ENCODE results near the gene PPM1D. TPM values are rescaled to one million over a fixed set of nuclear protein-coding genes. Genes with fewer than 3 reads are reported as not detected.
"Not testable (repeated sequence)": the region's sequence is repeated elsewhere in the genome, so short reads cannot be mapped to it uniquely, and the experiment has no call there.

The PPM1D gene
- total and polyA plus RNA-seq, 4 experiments from 2014 or later = 7.0 to 19.4 (median 14.5) TPM

DNA sequence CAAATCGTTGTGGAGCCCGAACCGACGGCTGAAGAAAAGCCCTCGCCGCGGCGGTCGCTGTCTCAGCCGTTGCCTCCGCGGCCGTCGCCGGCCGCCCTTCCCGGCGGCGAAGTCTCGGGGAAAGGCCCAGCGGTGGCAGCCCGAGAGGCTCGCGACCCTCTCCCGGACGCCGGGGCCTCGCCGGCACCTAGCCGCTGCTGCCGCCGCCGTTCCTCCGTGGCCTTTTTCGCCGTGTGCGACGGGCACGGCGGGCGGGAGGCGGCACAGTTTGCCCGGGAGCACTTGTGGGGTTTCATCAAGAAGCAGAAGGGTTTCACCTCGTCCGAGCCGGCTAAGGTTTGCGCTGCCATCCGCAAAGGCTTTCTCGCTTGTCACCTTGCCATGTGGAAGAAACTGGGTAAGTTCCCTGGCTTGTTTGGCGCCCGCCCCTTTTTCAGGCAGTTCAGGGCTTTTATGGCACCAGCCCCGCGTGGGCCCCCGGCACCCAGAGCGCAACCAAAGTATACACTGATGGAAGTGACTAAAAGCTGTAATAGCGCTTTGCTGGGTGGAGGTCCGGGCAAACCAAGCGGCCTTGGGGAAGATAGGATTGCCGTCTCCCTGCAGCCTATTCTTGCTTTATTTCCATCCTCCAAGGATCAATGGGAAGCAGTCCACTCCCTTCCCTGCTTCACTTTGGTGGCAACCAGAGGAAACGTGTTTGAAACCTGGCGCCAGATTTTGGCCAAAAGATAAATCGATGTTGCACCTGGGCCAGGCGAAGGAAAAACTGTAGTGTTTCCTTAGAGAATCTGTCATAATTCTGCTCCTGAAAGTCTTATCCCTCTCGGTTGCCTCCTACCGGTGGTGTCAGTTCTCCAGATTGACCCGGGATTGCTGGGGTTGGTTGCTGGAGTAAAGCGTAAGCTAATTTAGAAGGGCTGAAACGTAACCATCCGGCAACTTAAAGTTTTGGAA, 775 bp downstream of the PPM1D start:
- DNase-seq = peak; percentile 51 to 81 (median 57)
- peak overlapping the region; percentile 50 to 98 for H3K4me3 ChIP-seq (ENCODE audit: low read length in 2 of 2)
- ChIA-PET POLR2A (ENCODE audit: partially characterized antibody) (interaction anchor here (0.9 to 2.5 kb wide), 7 partner anchors 8 to 209 kb away, joined by 3 to 24 read pairs (median 4); partner anchors contain the start of genes APPBP2, BCAS3 and USP32), CTCF (ENCODE audit: partially characterized antibody) (interaction anchor here (0.9 to 2.0 kb wide), 7 partner anchors 10 to 179 kb away, joined by 3 to 12 read pairs (median 4); partner anchors contain the start of gene CHCT1)
- no peaks in the 10 kb centered on the region for H3K27me3 ChIP-seq (ENCODE audit: insufficient read depth, low read length)
- H3K27ac ChIP-seq (ENCODE audit: low read depth, low read length) = peak overlapping the region; percentile 94
- no peaks in the 10 kb centered on the region for H3K36me3 ChIP-seq (ENCODE audit: insufficient read depth, low read length)
- H3K9me3 ChIP-seq (ENCODE audit: control insufficient read depth in 1 of 2, low read length in 2 of 2) = no peaks in the 10 kb centered on the region
- H3K4me3 Mint-ChIP-seq = peak overlapping the region; percentile 95 to 99 (median 98)
- H3K9me3 Mint-ChIP-seq = peaks cover 0 to 2% (median 0%) of the 10 kb centered on the region in 8 donors
- H3K4me1 Mint-ChIP-seq = peaks cover 27 to 57% (median 38%) of the 10 kb centered on the region in 4 donors
- intact Hi-C loops (cut with micrococcal nuclease) = loop anchor here (1.0 to 5.0 kb wide), 4 partner anchors 38 to 1467 kb away; partner anchors contain the start of genes APPBP2, BCAS3 and MED13
- peaks cover 0 to 17% of the 10 kb centered on the region in 2 donors for H3K36me3 Mint-ChIP-seq
- no peaks in the 10 kb centered on the region for H3K27me3 Mint-ChIP-seq
- H3K27ac Mint-ChIP-seq = peak overlapping the region; percentile 94 to 98 (median 97)
- peaks cover 42% of the 10 kb centered on the region for H3K4me1 ChIP-seq (ENCODE audit: insufficient read depth, low read length)

DNA sequence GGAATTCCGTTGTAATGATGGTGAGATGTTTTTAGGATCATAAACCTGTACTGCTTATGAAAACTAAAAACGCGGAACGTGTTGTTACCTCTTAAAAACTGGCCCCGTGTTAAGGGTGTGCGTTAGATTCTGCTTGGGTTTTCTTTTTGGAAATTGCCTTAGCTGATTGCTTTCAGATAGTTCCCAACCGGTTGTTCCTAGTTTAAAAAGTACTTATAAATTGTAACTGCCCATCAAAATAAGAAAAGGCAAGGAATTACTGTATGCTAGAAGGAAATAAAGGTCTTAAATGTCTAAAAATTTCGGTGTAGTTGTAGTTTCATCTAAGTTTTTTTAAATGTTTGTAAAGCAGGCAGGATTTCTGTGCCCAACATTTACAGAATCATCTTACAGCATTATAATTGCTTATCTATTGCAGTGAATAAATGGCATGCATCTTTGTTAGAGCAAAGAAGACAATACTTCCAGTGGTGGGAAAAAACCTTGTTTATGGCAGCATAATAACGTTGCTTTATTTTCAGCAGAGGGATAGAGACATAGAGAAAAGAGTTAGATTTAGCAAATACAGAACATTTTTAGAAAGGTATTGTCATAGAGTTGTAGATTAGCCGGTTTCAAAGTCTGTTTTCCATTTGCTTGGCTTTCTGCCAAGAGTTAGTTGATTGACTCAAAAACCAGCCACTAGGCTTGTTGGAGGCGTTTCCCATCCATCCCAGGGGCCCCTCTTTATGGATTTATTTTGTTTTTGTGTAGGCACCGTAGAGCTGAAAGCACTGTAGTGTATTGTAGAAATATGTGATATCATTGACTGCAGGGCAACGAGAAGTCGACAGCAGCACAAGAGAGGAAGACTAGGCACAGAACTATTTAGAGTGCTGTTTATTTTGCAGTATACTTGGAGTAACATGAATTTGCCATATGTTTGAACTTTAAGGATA, 1.7 kb downstream of the PPM1D start:
- peak in 4 of 5 donors; percentile 43 to 53 (median 46) for DNase-seq
- H3K27ac ChIP-seq (ENCODE audit: low read depth, low read length) = peak overlapping the region; percentile 94
- no peaks in the 10 kb centered on the region for H3K27me3 ChIP-seq (ENCODE audit: insufficient read depth, low read length)
- intact Hi-C loops (cut with micrococcal nuclease) = loop anchor here (2.0 to 5.0 kb wide), 2 partner anchors 37 to 1466 kb away; partner anchors contain the start of gene MED13
- Mint-ChIP-seq H3K9me3 (peaks cover 0 to 2% (median 0%) of the 10 kb centered on the region in 8 donors), H3K36me3 (peaks cover 3 to 17% of the 10 kb centered on the region in 2 donors), H3K4me1 (peaks cover 32 to 67% (median 45%) of the 10 kb centered on the region in 4 donors), H3K4me3 (peak overlapping the region; percentile 95 to 98 (median 98)), H3K27me3 (no peaks in the 10 kb centered on the region), H3K27ac (peak overlapping the region; percentile 80 to 97 (median 93))
- H3K9me3 ChIP-seq (ENCODE audit: control insufficient read depth in 1 of 2, low read length in 2 of 2) = no peaks in the 10 kb centered on the region
- H3K36me3 ChIP-seq (ENCODE audit: insufficient read depth, low read length) = no peaks in the 10 kb centered on the region
- ChIA-PET POLR2A (ENCODE audit: partially characterized antibody) (interaction anchor here (0.9 to 2.5 kb wide), 3 partner anchors 75 to 210 kb away, joined by 3 to 9 read pairs (median 4); partner anchors contain the start of genes APPBP2, BCAS3 and USP32), CTCF (ENCODE audit: partially characterized antibody) (interaction anchor here (0.9 to 2.0 kb wide), 7 partner anchors 12 to 180 kb away, joined by 3 to 12 read pairs (median 4); partner anchors contain the start of gene CHCT1)
- H3K4me1 ChIP-seq (ENCODE audit: insufficient read depth, low read length) = peaks cover 42% of the 10 kb centered on the region
- H3K4me3 ChIP-seq (ENCODE audit: low read length in 2 of 2) = peak overlapping the region; percentile 50 to 98

DNA sequence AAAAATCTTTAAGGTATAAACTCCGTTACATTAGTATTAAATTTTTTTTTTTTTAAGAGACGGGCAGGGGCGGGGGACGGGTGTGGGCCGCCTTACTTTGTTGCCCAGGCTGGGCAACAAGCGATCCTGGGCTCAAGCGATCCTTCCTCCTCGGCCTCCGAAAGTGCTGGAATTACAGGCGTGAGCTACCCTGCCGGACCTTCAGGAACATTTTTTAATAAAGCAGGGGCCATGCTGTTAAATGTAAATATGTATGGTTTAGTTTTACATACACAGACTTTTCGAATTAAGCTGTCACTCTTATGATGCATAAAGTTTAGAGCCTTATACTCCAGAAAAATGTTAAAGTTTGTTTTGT, 2.4 kb downstream of the PPM1D start:
- Histone ChIP-seq H3K4me3 (ENCODE audit: low read length in 2 of 2) (peak overlapping the region in 1 of 2 donors; percentile 98), H3K4me1 (ENCODE audit: insufficient read depth, low read length) (peaks cover 45% of the 10 kb centered on the region), H3K9me3 (ENCODE audit: control insufficient read depth in 1 of 2, low read length in 2 of 2) (no peaks in the 10 kb centered on the region), H3K27ac (ENCODE audit: low read depth, low read length) (no peak overlapping the region), H3K36me3 (ENCODE audit: insufficient read depth, low read length) (no peaks in the 10 kb centered on the region), H3K27me3 (ENCODE audit: insufficient read depth, low read length) (no peaks in the 10 kb centered on the region)
- ChIA-PET CTCF (ENCODE audit: partially characterized antibody) (interaction anchor here (1.2 to 2.0 kb wide), 3 partner anchors 11 to 36 kb away, joined by 4 to 12 read pairs (median 4); no protein-coding TSS in a partner anchor), POLR2A (ENCODE audit: partially characterized antibody) (no interaction called here)
- DNase-seq = no peak
- Mint-ChIP-seq H3K9me3 (peaks cover 0 to 2% (median 0%) of the 10 kb centered on the region in 8 donors), H3K27me3 (no peaks in the 10 kb centered on the region), H3K4me3 (peak overlapping the region; percentile 95 to 98 (median 98)), H3K4me1 (peaks cover 32 to 68% (median 47%) of the 10 kb centered on the region in 4 donors), H3K36me3 (peaks cover 3 to 17% of the 10 kb centered on the region in 2 donors), H3K27ac (no peak overlapping the region)
- intact Hi-C loops (cut with micrococcal nuclease) = loop anchor here (5.0 kb wide), 1 partner anchor 1465 kb away; the partner anchor contains the start of gene MED13

DNA sequence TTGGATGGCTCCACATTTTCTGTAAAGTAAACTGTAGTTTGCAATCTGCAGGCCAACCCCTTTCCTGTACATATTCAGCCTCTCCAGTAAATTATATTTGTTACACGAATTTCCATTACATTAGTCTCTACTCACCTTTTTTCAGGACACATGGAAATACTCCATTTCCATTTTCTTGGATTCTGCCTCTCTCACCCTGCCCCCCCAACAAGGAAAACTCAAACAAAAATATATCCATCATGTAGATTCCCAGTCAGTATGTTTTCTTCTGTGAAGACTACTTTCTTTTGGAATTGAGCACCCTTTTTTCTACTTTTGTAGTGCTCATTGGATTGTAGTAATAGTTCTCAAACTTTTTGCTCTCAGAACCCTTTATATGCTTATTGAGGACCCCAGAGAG, 2.9 kb downstream of the PPM1D start:
- H3K27me3 ChIP-seq (ENCODE audit: insufficient read depth, low read length) = no peaks in the 10 kb centered on the region
- H3K27ac Mint-ChIP-seq = peak overlapping the region in 2 of 7 donors; percentile 0 to 54
- H3K4me1 Mint-ChIP-seq = peaks cover 35 to 73% (median 50%) of the 10 kb centered on the region in 4 donors
- ChIA-PET POLR2A (ENCODE audit: partially characterized antibody) (no interaction called here), CTCF (ENCODE audit: partially characterized antibody) (interaction anchor here (1.2 to 1.5 kb wide), 2 partner anchors 10 to 33 kb away, joined by 4 read pairs; no protein-coding TSS in a partner anchor)
- no peaks in the 10 kb centered on the region for H3K9me3 ChIP-seq (ENCODE audit: control insufficient read depth in 1 of 2, low read length in 2 of 2)
- H3K4me3 ChIP-seq (ENCODE audit: low read length in 2 of 2) = no peak overlapping the region
- intact Hi-C loops (cut with micrococcal nuclease) = loop anchor here (5.0 kb wide), 1 partner anchor 1464 kb away; the partner anchor contains the start of gene MED13
- H3K27me3 Mint-ChIP-seq = no peaks in the 10 kb centered on the region
- peaks cover 0 to under 1% (median 0%) of the 10 kb centered on the region in 8 donors for H3K9me3 Mint-ChIP-seq
- H3K27ac ChIP-seq (ENCODE audit: low read depth, low read length) = no peak overlapping the region
- peaks cover 3 to 17% of the 10 kb centered on the region in 2 donors for H3K36me3 Mint-ChIP-seq
- H3K36me3 ChIP-seq (ENCODE audit: insufficient read depth, low read length) = no peaks in the 10 kb centered on the region
- H3K4me1 ChIP-seq (ENCODE audit: insufficient read depth, low read length) = peaks cover 49% of the 10 kb centered on the region
- H3K4me3 Mint-ChIP-seq = peak overlapping the region in 7 of 8 donors; percentile 33 to 98 (median 75)
- no peak for DNase-seq

DNA sequence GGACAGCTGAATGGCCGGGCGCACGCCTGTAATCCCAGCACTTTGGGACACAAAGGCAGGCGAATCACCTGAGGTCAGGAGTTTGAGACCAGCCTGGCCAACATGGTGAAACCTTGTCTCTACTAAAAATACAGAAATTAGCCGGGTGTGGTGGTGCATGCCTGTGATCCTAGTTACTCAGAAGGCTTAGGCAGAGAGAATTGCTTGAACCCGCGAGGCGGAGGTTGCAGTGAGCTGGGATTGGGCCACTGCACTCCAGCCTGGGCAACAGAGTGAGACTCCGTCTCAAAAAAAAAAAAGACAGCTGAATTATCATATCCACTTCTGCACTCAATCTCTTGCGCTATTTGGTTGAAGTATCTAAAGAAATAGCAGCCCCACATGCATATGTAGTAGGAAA, 3.5 kb downstream of the PPM1D start:
- H3K4me1 Mint-ChIP-seq = peaks cover 31 to 69% (median 47%) of the 10 kb centered on the region in 4 donors
- intact Hi-C loops (cut with micrococcal nuclease) = loop anchor here (5.0 kb wide), 1 partner anchor 1464 kb away; the partner anchor contains the start of gene MED13
- H3K4me3 Mint-ChIP-seq = peak overlapping the region in 3 of 8 donors; percentile 17 to 65 (median 38)
- CTCF ChIA-PET (ENCODE audit: partially characterized antibody) = interaction anchor here (1.3 kb wide), 1 partner anchor 9 kb away, joined by 3 read pairs; no protein-coding TSS in a partner anchor
- POLR2A ChIA-PET (ENCODE audit: partially characterized antibody); H3K36me3 ChIP-seq (ENCODE audit: insufficient read depth, low read length); H3K27ac ChIP-seq (ENCODE audit: low read depth, low read length); DNase-seq; H3K27me3 Mint-ChIP-seq; H3K9me3 ChIP-seq (ENCODE audit: control insufficient read depth in 1 of 2, low read length in 2 of 2); H3K4me3 ChIP-seq (ENCODE audit: low read length in 2 of 2); H3K27me3 ChIP-seq (ENCODE audit: insufficient read depth, low read length); H3K9me3 Mint-ChIP-seq: not testable (repeated sequence)
- H3K36me3 Mint-ChIP-seq = peaks cover 3 to 17% of the 10 kb centered on the region in 2 donors
- peak overlapping the region in 1 of 7 donors; percentile 25 for H3K27ac Mint-ChIP-seq
- H3K4me1 ChIP-seq (ENCODE audit: insufficient read depth, low read length) = peaks cover 49% of the 10 kb centered on the region

DNA sequence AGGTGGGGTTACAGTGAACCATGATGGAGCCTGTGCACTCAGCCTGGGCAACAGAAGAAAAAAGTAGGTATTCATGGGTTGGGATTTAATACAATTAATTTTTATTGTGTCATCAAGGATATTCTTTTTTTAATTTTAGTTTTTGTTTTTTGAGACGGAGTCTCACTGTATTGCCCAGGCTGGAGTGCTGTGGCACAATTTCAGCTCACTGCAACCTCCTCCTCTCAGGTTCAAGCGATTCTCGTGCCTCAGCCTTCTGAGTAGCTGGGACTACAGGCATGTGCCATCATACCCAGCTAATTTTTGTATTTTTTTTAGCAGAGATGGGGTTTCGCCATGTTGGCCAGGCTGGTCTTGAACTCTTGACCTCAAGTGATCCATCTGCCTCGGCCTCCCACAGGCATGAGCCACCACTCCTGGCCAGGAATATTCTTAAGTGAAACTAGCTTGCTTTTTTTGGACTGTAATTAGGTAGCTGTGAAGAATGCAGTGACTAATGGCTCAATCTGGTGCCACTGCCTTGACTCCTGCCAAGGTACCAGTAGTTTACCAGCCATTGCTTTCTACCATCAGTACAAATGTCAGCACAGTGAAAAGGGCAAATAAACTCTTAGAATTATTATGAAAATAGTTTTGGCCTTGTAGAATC, 4.8 kb downstream of the PPM1D start:
- H3K4me1 ChIP-seq (ENCODE audit: insufficient read depth, low read length) = peaks cover 46% of the 10 kb centered on the region
- H3K36me3 Mint-ChIP-seq = peaks cover 3 to 12% of the 10 kb centered on the region in 2 donors
- no peak for DNase-seq
- no peaks in the 10 kb centered on the region for H3K9me3 Mint-ChIP-seq
- no peaks in the 10 kb centered on the region for H3K27me3 ChIP-seq (ENCODE audit: insufficient read depth, low read length)
- H3K4me1 Mint-ChIP-seq = peaks cover 28 to 60% (median 45%) of the 10 kb centered on the region in 4 donors
- no peaks in the 10 kb centered on the region for H3K9me3 ChIP-seq (ENCODE audit: control insufficient read depth in 1 of 2, low read length in 2 of 2)
- H3K4me3 ChIP-seq (ENCODE audit: low read length in 2 of 2) = no peak overlapping the region
- intact Hi-C loops (cut with micrococcal nuclease) = loop anchor here (5.0 kb wide), 1 partner anchor 1462 kb away; the partner anchor contains the start of gene MED13
- ChIA-PET POLR2A (ENCODE audit: partially characterized antibody) (interaction anchor here (0.7 kb wide), 1 partner anchor 164 kb away, joined by 3 read pairs; no protein-coding TSS in a partner anchor), CTCF (ENCODE audit: partially characterized antibody) (interaction anchor here (0.6 to 1.3 kb wide), 3 partner anchors 8 to 811 kb away, joined by 3 to 5 read pairs (median 3); no protein-coding TSS in a partner anchor)
- no peaks in the 10 kb centered on the region for H3K36me3 ChIP-seq (ENCODE audit: insufficient read depth, low read length)
- no peaks in the 10 kb centered on the region for H3K27me3 Mint-ChIP-seq
- H3K27ac ChIP-seq (ENCODE audit: low read depth, low read length) = no peak overlapping the region
- peak overlapping the region in 1 of 8 donors; percentile 65 for H3K4me3 Mint-ChIP-seq
- H3K27ac Mint-ChIP-seq = no peak overlapping the region
